ENCODE results near the gene TMEM242.

The TMEM242 gene

DNA sequence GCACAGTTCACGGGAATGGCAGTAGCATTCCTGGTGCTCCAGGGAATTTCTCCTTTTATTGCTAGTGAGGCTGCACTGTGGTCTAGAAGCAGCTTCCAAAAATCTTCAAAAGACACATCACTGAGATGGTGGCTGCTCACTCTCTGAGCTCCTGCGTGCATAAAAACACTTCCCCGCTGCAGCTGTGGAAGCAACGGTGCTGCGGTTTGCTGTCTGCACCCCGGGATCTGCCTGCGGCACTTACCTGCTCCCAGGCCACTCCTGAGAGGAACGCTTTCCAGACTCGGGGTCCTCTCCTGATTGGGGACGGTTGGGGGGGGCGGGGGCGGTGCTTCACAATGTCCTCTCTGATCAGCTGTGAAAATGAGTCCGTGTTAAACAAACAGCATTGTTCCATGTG lies 77.9 kb downstream of the TMEM242 start:
- no peak for DNase-seq

DNA sequence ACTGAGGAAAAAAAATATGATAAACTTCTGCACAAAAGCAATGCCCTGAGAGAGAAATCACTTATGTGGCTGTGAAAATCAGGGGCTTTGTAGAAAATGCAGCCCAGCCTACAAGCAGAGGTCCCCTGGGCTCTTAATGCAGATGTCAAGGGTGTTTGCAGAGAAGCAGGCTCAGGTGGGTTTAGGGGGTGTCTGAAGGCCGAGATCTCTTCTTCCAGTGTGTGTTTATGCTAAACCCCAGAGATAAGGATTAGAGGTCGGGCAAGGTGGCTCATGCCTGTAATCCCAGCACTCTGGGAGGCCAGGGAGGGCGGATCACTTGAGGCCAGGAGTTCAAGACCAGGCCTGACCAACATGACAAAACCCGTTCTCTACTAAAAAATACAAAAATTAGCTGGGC lies 78.5 kb downstream of the TMEM242 start:
- no peak for DNase-seq

DNA sequence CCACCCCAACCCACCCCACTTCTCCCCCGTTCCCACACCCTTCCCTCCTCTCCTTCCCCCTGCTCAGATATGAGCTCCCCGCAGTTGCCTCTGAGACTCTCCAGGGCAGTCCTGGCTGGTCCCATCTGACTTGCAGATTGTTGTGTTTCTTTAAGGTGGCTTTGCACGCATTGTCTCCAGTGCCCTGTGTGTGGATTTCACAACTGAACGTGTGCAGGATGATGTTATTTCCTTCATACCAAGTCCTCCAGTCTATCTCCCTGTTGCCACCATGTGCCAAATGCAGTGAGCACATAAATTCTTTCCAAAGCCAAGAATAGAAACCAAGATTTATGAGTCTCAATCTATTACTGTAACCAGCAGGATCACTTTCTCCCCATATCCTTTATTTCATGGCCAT lies 79.1 kb downstream of the TMEM242 start:
- no peak for DNase-seq

- no peak for DNase-seq
Measured at GRCh38 chr6:157242791-157243190, 80.5 kb downstream of the TMEM242 start.

DNA sequence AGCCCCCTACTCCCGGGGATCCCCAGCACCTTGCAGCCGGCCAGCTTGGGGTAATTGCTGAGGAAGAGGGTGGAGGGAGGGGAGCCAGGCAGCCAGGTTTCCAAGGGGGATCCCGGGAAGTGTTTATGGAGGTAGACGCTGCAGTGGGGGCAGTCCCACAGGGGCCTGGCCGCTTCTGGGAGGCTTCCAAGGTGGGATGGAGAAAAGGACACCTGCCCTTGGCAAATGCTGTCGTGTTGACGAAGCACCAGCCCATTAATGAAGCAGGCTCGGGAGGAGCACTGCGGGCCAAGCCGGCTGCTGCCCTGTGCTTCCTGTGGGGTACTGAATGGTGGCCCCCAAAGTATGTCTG lies 82.4 kb downstream of the TMEM242 start:
- DNase-seq, result no peak

- DNase-seq, result peak in 1 of 2 experiments; percentile 53
Measured at GRCh38 chr6:157240059-157240959, 83.0 kb downstream of the TMEM242 start.

DNA sequence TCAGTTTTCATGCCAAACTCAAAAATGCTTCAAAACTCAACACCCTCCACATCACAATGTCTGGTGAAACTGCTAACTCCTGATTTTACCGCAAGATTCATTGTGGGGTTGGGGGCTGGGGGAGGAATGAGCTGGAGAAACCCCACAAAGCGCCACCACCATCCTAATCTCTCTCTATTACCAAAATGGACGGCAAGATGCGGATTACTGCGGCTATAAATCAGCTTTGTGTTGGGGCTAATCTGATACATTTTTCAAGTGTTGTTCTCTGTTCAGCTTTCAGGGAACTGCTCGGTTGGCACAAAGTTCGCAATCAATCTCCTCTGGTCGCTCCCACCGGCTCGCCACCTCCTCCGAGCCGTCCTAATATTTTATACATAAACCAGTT lies 83.7 kb downstream of the TMEM242 start:
- no peak for DNase-seq
